Stimulated activated CD8-positive, alpha-beta memory T cell treated with anti-CD3 and anti-CD28 coated beads, Interleukin-15, amount 100 ng/mL, for 24 hours (primary cell): ENCODE measurements around the gene KCNN3.
A peak's percentile ranks its signal among the peaks of the same experiment; 100 is the strongest.
"Not testable (repeated sequence)": the region's sequence is repeated elsewhere in the genome, so short reads cannot be mapped to it uniquely, and the experiment has no call there.

Experiments
- DNase-seq: peaks from one replicate; pipeline ENCODE4 v3.0.0-alpha.2; 2020; ENCODE audit warnings: low read depth

The KCNN3 gene

GRCh38 chr1:154703170-154703569, 166.9 kb downstream of the KCNN3 start:
- DNase-seq = no peak

GRCh38 chr1:154698320-154699096, 171.6 kb downstream of the KCNN3 start:
- DNase-seq = no peak

GRCh38 chr1:154697710-154698109, 172.4 kb downstream of the KCNN3 start:
- no peak for DNase-seq

GRCh38 chr1:154696456-154696855, 173.6 kb downstream of the KCNN3 start:
- DNase-seq = no peak

GRCh38 chr1:154695985-154696384, 174.1 kb downstream of the KCNN3 start:
- no peak for DNase-seq

- DNase-seq = no peak
Observed at GRCh38 chr1:154694995-154695394, 175.1 kb downstream of the KCNN3 start.

- DNase-seq = no peak
Observed at GRCh38 chr1:154689083-154689482, 181.0 kb downstream of the KCNN3 start.

GRCh38 chr1:154686507-154686906, 183.6 kb downstream of the KCNN3 start:
- DNase-seq = no peak

GRCh38 chr1:154683820-154684219, 186.3 kb downstream of the KCNN3 start:
- no peak for DNase-seq

GRCh38 chr1:154682254-154682653, 187.8 kb downstream of the KCNN3 start:
- no peak for DNase-seq

GRCh38 chr1:154677844-154678243, 192.2 kb downstream of the KCNN3 start:
- DNase-seq = not testable (repeated sequence)

- DNase-seq = not testable (repeated sequence)
Observed at GRCh38 chr1:154676847-154677246, 193.2 kb downstream of the KCNN3 start.

- DNase-seq = not testable (repeated sequence)
Observed at GRCh38 chr1:154674456-154674855, 195.6 kb downstream of the KCNN3 start.

- not testable (repeated sequence) for DNase-seq
Observed at GRCh38 chr1:154672245-154672644, 197.8 kb downstream of the KCNN3 start.

- DNase-seq = not testable (repeated sequence)
Observed at GRCh38 chr1:154671412-154671811, 198.7 kb downstream of the KCNN3 start.

- not testable (repeated sequence) for DNase-seq
Observed at GRCh38 chr1:154670310-154671270, 199.5 kb downstream of the KCNN3 start.

- DNase-seq = peak; percentile 17
Observed at GRCh38 chr1:154669464-154670282, 200.4 kb downstream of the KCNN3 start.

GRCh38 chr1:154666051-154666790, 203.9 kb downstream of the KCNN3 start:
- DNase-seq = no peak

- DNase-seq = no peak
Observed at GRCh38 chr1:154664331-154665002, 205.6 kb downstream of the KCNN3 start.

GRCh38 chr1:154663471-154664060, 206.5 kb downstream of the KCNN3 start:
- no peak for DNase-seq
